HG03060 (cell line): ENCODE data around the gene DNAJC13.

Experiments used
- ATAC-seq: cut with Tn5 transposase; IDR thresholded peaks from one replicate; pipeline ENCODE4 v1.9.1; 2021; ENCODE audit warnings: low read depth, moderate number of reproducible peaks; ENCODE audit not compliant: unreplicated experiment

Gene DNAJC13

DNA sequence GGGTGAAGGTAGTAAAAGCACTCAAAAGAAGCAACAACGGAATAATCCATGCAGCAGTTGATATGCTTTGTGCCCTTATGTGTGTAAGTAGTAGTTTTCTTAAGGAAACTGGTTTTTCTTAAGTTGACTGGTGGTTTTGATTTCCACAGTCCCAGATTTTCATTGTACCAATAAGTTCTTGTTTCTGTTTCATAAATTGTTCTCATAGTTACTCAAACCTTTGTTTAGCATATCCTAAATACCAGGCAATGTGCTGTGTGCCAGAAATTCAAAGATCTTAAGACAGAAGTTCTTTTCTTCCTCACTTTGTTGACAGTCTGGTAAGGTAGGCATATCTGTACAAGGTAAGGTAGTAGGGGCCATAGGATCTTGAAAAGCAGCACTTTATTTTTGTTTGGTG, 40.0 kb downstream of the DNAJC13 start:
- ATAC-seq, result no peak

DNA sequence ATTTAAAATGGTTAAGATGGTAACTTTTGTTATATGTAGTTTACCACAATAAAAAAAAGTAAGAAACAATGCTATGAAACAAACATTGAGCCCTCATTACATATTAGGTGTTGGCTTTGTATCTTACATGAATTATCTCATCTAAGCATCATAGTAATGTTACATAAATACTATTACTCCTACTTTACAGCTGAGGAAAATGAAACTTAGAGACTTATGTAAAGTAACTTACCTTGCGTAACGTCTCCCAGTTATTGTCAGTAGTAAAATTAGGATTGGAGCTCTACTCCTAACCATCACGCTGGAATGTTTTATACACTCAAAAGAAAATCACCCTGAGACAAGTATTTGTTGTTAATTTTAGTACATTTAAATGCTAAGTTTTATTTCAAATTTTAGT, 42.2 kb downstream of the DNAJC13 start:
- ATAC-seq, result no peak

DNA sequence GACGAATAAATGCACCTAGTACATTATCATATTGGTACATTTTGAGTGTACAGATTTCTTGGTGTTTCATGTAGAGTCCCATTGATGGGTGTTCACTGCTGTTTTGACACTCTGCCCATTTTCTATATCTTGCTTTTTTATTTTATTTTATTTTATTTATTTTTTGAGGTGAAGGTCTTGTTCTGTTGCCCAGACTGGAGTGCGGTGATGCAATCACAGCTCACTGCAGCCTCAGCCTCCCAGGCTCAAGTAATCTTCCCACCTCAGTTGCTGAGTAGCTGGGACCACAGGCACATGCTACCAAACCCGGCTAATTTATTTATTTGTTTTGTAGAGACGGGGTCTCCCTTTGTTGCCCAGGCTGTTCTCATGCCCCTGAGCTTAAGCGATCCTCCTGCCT, 44.2 kb downstream of the DNAJC13 start:
- ATAC-seq, result no peak

DNA sequence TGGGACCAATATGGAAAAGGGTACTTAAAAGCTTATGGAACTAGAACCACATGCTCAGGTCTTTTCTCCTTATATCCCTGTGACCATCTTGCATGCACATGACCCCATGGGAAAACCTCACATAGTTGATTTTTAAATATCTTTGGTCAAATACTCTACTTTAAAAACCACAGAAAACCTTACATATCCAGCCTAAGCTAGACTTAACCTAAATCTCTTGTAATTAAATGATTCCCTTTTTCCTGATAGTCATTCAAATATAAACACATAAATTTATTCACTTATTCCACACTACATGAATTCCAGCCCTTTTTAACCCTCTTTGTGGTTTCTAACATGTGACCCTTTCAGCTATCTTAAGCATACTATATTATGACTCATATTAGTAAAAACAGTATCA, 46.8 kb downstream of the DNAJC13 start:
- ATAC-seq, result no peak

DNA sequence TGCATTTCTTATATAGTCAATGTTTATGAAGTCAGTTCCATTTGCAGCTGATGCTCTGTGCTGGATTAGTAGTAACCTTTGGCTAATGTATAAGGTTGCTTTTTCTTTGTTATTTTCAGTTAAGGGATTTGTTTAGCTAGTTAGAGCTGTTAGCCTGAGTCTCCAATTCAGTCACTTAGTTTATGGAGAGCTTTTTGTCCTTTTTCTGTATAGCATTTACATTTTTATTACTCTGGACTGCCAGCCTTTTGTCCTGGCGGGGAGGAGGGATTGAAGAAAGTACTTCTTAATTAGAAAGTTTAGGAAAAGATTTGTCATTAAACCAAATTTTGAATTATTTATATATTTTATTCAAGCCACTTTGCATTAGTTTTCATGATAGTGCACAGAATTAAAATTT, 52.0 kb downstream of the DNAJC13 start:
- no peak for ATAC-seq

DNA sequence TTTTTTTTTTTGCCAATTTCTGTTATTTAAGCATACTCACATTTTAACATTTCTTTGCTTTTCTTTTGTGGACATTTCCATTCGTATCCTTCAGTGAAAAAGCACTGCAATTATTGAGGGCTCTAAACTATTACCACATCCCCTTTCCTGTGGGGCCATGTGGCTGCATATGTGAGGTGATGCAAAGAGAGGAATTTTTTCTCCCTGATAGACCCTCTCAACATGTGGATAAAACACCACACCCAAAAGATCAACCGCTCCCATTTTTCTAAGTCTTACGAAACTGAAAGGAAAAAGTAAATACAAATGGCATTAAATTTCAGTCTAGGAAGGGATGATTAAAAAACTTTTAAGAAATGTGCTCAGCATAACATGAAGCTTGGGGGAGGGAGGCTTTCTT, 68.8 kb downstream of the DNAJC13 start:
- ATAC-seq, result no peak

DNA sequence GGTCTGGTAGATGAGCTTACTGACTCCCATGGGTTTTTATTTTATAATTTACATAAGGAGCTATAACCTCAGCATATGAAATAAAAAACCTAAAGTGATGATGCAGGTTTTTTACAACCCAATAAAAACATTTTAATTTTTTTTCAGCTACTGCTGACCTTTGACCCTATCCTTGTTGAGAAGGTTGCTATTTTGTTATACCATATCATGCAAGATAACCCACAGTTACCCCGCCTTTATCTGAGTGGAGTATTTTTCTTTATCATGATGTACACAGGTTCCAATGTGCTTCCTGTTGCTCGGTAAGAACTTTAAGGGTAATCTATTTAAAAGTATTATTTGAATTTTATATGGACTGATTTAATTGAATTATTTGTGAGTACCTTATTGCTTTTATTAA, 70.8 kb downstream of the DNAJC13 start:
- no peak for ATAC-seq

DNA sequence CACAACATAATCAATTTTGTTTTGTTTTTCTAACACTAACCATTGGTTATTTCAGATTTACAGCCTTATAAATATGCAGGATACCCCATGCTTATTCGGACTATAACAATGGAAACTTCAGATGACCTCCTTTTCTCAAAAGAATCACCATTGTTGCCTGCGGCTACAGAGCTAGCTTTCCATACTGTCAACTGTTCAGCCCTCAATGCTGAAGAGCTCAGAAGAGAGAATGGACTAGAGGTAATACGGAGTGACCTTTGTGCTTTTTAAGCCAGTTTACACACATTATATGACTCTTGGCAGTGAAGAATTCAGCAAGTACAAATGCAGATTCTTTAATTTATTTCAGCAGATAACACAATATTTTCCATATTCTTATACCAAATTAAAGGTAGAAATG, 81.8 kb downstream of the DNAJC13 start:
- ATAC-seq, result no peak

DNA sequence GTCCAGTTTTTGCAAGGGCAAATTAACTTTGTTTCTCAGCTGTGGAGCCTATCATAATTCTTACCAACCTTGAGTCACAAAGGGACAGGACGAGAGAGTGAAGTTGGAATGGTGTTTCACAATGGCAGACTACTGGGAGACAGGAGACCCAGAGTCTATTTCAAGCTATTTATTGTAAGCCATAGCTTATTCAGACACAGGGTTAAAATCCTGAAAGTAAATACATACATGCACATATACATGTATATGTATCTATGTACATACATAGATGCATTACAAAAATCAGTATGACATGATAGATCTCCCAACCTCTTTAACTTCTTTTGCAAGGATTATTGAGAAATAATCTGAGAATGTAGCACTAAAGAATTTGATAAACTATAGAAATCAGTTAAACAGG, 86.3 kb downstream of the DNAJC13 start:
- ATAC-seq, result no peak

DNA sequence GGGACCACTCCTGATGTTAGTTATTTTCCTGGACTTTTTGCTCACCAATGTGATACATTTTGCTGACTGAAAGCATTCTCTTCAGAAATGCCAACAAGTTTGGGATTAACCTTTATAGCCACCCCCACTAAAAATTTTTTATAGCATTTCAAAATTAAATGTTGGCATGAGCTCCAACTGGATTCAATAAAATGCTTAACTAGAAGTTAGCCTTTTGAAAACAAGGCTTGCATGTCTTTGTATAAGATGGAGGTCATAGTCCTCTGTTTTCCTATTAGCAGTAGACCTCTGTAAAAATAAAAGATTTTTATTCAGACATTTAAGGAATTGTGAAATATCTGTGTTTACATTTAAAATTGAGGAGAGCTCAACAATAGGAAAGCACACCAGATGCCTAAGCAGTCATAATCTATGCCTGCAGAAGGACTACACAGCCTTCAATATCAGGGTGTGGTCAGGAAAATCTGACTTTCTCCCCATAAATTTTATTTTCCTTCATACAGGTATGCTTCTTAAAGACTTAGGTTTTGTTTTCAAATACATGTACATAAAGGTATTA, 87.2 kb downstream of the DNAJC13 start:
- no peak for ATAC-seq

DNA sequence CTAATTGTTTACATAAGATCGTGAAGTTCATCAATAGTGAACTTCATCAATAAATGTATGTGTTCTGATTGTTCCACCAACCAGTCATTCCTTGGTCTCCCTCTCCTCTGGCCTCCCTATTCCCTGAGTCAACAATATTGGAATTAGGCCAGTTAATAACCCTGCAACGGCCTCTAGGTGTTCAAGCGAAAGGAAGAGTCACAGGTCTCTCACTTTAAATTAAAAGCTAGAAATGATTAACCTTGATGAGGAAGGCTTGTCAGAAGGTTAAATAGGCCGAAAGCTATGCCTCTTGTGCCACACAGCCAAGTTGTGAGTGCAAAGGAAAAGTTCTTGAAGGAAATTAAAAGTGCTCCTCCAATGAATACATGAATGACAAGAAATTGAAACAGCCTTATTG, 90.4 kb downstream of the DNAJC13 start:
- ATAC-seq, result no peak

DNA sequence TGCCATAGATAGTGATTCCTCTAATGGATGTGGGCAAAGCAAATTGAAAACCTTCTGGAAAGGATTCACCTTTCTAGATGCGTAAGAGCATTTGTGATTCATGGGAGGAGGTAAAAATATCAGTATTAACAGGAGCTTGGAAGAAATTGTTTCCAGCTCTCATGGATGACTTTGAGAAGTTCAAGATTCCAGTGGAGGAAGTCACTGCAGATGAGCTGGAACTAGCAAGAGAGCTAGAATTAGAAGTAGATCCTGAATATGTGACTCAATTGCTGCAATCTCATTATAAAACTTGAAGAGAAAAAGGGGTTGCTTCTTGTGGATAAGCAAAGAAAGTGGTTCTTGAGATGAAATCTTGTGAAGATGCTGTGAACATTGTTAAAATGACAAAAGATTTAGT, 91.8 kb downstream of the DNAJC13 start:
- ATAC-seq, result no peak

DNA sequence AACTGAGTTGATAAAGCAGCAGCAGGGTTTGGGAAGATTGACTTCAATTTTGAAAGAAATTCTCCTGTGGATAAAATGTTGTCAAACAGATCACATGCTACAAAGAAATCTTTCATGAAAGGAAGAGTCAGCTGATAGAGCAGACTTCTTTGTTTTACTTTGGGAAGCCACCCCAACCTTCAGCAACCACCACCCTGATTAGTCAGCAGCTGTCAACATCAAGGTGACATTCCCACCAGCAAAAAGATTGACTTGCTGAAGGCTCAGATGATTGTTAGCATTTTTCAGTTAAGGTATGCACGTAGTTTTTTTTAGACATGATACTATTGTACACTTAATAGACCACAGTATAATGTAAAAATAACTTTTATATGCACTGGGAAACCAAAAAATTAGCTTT, 92.2 kb downstream of the DNAJC13 start:
- ATAC-seq, result no peak

DNA sequence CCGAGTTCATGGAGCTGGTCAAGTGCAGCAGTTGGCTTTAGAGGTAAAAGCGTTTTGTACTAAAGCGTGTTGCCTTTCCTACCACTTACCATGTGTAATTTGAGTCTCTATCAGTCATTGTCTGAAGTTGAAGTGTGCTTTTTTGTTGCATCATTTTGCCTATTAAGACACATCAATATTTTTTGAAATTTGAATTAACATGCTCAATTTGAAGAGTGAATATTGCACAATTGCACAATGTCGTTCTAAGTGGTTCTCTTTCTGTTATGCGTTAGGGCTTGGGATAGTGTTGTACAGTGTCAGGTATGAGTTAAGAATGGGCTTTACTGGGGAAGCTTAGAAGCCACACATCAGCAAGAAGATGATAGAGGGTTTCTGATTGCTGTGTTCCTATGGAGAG, 95.8 kb downstream of the DNAJC13 start:
- no peak for ATAC-seq

DNA sequence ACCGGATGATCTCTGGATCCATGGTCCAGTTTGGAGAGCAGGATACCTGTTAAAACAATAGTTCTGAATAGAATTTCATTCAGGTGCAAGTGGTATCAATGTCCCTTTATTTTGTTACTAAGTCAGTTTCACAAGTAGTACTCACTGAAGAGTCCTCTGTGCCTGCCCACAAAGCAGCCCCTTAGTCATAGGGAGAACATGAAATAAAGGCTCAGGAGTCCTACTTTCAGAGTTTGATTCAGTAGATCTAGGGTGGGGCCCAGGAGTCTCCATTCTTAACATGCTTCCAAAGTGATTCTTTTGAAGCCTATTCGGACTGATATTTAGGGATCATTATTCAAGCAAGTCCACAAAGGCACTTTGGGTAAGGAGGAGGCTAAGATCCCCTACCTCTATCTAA, 100.0 kb downstream of the DNAJC13 start:
- no peak for ATAC-seq

DNA sequence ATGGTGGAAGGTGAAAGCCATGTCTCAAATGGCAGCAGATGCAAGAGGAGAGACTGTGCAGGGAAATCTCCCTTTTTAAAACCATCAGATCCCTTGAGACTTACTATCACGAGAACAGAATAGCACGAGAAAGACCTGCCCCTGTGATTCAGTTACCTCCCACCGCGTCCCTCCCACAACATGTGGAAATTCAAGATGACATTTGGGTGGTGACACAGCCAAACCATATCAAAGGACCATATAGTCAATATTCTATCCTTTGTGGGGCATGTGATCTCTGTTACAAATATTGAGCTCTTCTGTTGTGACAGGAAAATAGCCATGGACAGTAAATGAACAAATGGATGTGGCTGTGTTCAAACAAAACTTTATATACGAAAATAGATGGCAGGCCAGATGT, 102.6 kb downstream of the DNAJC13 start:
- ATAC-seq, result no peak

DNA sequence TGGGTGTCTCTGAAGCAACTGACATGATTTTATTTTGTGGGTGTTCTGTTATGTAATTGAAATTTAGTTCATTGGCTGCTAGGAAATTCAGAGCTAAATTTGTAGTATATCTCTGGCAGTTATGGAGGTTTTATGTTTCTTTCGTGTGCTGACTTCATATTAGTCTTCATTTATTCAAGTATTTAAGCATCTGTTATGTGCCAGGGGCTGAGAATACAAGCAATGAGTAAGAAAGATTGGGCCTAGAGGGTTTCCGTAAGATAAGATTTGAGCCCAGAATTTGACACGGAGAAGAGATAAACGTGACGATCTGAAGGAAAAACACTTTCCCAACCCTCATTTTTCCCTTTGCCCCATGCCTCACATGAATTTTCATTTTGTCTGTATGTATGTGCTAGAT, 104.6 kb downstream of the DNAJC13 start:
- no peak for ATAC-seq

DNA sequence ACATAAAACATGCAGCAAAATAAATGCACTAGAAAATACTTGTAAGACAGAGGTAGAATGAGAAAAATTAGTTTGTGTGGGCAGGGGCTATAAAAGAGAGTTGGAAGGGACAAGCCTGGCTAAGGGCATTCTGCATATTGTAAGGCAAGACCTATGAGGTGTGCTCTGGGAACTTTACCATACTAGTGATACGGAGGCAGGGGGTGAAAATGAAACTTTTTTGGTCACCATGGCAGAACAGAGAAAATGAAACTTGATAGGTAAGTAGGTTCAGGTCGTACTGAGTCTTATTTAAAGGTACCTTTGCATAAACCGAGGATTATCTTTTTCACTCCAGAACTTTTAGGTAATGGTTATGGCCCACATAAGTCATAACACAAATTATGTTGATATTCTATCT, 105.1 kb downstream of the DNAJC13 start:
- ATAC-seq, result no peak

DNA sequence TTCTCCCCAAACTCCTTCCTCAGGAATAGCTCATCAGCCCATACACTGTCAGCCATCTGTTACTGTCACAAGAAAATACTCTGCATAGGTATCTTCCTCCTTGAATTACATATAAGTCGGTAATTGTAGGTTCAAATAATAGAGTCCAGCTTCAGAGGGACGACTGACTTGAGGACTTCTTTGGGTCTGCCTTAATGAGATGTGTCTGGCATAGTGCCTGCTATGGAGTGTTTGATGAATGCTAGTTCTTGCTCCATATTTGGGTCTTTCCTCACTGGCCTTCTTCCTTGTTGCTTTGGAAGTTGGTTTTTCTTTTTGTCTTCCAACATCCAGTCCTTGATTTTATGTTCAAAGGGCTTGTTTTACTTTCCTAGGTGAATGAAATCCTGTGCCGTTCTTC, 113.3 kb downstream of the DNAJC13 start:
- no peak for ATAC-seq

DNA sequence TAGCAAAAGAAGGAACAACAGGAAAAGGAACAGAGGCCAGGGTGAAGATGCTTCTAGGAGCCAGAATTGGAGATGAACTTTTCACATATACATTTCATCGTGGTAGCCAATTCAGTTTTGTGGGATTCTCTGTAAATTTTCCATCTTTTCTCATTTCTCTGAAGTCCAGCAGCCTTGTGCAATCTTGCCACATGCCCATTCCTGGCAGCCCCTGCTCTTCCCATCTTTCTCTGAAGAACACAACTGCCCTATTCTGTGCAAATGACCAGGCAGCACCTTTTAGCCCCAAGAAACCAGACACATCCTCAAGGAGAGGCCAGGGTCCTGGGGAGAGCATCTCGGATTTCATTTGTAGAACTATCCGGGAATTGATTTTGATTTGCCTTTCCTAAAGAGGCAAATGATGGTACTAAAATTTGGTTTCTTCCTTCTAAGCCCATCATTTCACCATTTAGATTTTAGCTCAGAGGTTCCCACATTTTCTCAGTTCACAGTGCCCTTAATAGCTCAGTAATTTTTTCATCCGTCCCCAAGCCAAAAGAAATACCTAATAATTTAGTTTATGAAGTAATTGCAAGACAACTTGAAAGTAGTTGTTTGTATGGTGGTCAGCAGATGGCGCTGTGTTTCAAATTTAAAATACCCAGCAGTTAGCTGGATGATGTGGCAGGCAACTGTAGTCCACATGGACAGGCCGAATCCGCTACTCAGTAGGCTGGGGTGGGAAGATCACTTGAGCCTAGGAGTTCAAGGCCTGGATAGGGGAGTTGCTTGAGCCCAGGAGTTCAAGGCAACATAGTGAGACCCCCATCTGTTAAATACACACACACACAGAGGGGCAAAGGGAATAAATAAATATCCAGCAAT, 118.5 kb downstream of the DNAJC13 start:
- ATAC-seq, result no peak

DNA sequence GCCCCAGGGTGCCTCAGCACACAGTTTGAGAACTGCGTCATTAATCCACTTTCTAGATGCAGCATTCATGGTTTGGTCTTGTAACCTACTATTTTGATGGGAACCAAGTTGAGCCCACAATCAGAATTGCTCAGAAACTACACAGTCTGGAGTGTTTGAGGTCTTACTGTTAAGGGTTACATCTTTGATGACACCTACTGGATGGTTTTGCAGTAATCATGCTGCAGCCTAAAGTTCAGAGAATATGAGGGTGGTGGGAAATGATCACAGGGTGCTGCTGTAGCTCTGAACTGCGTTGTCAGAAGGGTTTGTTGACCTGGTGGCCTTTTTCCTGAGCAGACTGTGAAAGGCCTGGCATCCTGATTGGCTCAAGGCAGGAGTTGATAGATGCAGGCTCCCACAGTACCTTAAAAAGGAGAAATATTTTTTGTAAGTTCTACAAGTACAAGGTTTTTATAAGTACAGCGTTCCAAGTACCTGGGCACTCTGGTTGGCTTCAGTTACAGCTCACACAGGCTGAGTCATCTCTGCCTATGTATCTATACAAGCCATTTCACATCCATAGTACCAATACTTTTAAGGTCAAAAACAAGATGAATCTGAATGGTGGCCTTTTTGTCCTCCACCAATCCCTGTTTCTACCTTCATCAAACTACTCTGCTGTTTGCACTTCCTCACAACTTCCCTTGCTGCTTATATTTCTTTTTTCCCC, 119.3 kb downstream of the DNAJC13 start:
- ATAC-seq, result no peak

DNA sequence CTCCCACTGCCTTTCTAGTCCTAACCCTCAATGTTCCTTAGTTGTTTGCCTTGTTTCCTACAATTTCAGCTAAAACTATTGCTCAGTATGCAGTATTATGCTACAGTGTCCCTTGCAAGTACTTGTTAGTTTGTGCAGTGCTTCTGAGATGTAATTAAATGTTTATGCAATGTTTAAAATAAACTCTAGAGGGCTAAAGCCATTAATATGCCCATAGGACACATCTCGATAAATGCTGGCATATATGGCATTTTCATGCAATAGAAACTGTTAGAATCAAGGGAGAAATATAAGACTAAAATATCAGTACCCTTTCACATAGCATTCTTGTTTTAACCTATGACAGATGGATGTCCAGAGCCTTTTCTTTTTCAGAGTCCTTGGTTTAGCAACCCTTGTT, 120.0 kb downstream of the DNAJC13 start:
- ATAC-seq, result no peak
